Choroid plexus epithelial cell (primary cell): ENCODE results near the gene IGF2BP1.
A peak's percentile ranks its signal among the peaks of the same experiment; 100 is the strongest.
"Not testable (repeated sequence)": the region's sequence is repeated elsewhere in the genome, so short reads cannot be mapped to it uniquely, and the experiment has no call there.

ENCODE experiments used
- DNase-seq: peaks from one replicate; pipeline ENCODE4 v3.0.0-alpha.2; 2010; ENCODE audit warnings: low read depth
- H3K4me3 ChIP-seq: 2 replicates; pipeline ENCODE4 v1.5.1; 2011; ENCODE audit warnings: low read depth, mild to moderate bottlenecking, control low read depth, low read length, moderate library complexity
- TF ChIP-seq, protein P1 (sequence below): conservative IDR thresholded peaks from 2 replicates; pipeline ENCODE4 v1.5.1; 2011; ENCODE audit warnings: low read depth, mild to moderate bottlenecking, control low read depth, inconsistent platforms, low read length, moderate library complexity

The IGF2BP1 gene

GRCh38 chr17:49020609-49021008 is 23.4 kb downstream of the IGF2BP1 start:
- TF ChIP-seq, protein P1, sequence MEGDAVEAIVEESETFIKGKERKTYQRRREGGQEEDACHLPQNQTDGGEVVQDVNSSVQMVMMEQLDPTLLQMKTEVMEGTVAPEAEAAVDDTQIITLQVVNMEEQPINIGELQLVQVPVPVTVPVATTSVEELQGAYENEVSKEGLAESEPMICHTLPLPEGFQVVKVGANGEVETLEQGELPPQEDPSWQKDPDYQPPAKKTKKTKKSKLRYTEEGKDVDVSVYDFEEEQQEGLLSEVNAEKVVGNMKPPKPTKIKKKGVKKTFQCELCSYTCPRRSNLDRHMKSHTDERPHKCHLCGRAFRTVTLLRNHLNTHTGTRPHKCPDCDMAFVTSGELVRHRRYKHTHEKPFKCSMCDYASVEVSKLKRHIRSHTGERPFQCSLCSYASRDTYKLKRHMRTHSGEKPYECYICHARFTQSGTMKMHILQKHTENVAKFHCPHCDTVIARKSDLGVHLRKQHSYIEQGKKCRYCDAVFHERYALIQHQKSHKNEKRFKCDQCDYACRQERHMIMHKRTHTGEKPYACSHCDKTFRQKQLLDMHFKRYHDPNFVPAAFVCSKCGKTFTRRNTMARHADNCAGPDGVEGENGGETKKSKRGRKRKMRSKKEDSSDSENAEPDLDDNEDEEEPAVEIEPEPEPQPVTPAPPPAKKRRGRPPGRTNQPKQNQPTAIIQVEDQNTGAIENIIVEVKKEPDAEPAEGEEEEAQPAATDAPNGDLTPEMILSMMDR: no peak
- no peak for DNase-seq
- H3K4me3 ChIP-seq: no peak overlapping the region

- TF ChIP-seq, protein P1: no peak
- peak; percentile 67 for DNase-seq
- H3K4me3 ChIP-seq: no peak overlapping the region
These were observed 24.0 kb downstream of the IGF2BP1 start for GRCh38 chr17:49021095-49021767.

DNA sequence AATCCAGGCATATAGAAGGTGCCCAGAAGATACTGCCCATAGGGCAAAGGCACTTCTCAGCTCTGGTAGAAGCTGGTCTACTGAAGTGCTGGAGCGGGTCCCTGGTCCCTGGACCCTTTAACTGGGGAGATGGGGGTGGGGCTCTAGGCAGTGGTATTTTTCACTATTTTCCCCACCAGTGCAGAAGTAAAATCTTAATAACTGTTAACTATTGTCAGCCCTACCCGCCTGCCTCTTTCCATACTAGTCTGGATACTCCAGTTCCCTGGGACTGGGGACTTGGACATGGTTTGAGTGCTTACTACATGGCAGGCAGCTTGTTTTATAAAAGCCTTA is 24.6 kb downstream of the IGF2BP1 start:
- TF ChIP-seq, protein P1: no peak
- DNase-seq: no peak
- no peak overlapping the region for H3K4me3 ChIP-seq

DNA sequence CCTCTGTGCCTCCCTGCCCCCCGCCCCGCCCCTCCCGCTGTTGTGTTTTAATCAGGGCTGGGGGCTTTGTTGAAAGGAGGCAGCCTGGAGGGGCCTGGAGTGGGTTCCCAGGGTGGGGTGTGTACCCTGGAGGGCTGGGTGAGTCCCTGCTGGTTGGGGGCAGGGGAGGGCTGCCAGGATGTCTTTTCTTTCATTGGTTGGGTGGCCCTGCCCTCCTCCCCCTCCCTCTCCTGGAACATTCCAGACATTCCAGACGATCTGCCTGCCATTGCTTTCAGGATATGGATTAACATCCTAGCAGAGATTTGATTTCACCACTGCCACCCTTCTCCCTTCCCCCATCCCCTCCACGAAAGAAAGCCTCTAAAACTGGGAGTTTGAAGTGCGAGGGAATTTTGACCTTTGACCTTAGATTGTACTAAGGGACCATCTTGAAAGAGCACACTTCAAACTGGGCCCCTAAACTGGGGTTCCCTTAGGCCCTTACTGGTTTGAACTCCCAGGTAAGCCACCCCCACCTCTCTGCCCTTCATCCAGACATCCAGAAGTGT is 25.3 kb downstream of the IGF2BP1 start:
- DNase-seq: peak; percentile 77
- TF ChIP-seq, protein P1: no peak
- H3K4me3 ChIP-seq: no peak overlapping the region

DNA sequence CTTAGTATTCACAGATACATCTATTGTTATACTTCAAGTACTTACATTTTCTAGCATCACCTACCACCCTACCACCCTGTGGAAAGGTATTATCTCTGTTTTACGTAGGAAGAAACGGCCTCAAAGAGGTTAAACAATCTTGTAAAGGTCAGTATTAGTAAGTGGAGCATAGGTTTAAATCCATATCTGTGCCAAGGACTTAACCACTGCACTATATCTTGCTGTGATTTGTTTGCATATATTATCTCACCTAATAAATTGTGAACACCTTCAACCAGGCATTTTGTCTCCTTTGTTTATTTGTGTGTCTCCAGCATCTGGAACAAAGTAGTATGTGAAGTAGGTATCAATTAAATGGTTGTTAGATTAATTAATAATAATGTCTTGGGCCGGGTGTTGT is 27.3 kb downstream of the IGF2BP1 start:
- DNase-seq: no peak
- H3K4me3 ChIP-seq: no peak overlapping the region

GRCh38 chr17:49026447-49026846 is 29.3 kb downstream of the IGF2BP1 start:
- not testable (repeated sequence) for H3K4me3 ChIP-seq, DNase-seq

More for the DNA sequence above, 27.3 kb downstream of the IGF2BP1 start:
- TF ChIP-seq, protein P1: no peak

- no peak overlapping the region for H3K4me3 ChIP-seq
- no peak for DNase-seq
- TF ChIP-seq, protein P1: no peak
These were observed 31.1 kb downstream of the IGF2BP1 start for GRCh38 chr17:49028271-49028670.
